ENCODE results near the gene CCDC182. TPM values are rescaled to one million over a fixed set of nuclear protein-coding genes. Genes with fewer than 3 reads are reported as not detected.

CCDC182 gene
- total RNA-seq, 1 donor from 2014 or later: not detected

DNA sequence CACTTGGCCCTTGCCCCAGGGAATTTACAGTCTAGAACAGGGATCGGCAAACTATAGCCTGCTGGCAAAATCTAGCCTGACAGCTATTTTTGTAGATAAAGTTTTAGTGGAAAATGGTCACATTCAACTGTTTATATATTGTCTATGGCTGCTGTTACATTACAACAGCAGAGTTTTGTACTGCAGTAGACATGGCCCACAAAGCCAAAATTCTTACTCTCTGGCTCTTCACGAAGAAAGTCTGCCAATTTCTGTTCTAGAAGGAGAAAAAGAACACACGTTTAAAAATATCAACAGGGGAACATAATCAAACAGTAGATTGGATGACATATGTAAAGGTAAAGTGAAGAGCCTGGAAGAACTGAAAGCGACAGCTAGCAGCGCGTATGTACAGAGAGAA, 33.2 kb upstream of the CCDC182 start:
- DNase-seq (no peak), ATAC-seq (no peak)
- H3K36me3 ChIP-seq: no peaks in the 10 kb centered on the region
- H3K27me3 ChIP-seq: no peaks in the 10 kb centered on the region
- peaks cover 20% of the 10 kb centered on the region for H3K4me1 ChIP-seq
- no peak overlapping the region for H3K4me3 ChIP-seq
- intact Hi-C loops (cut with DNase I): no loop called here
- no peaks in the 10 kb centered on the region for H3K9me3 ChIP-seq
- no peak overlapping the region for H3K27ac ChIP-seq
- TF ChIP-seq, protein P1, sequence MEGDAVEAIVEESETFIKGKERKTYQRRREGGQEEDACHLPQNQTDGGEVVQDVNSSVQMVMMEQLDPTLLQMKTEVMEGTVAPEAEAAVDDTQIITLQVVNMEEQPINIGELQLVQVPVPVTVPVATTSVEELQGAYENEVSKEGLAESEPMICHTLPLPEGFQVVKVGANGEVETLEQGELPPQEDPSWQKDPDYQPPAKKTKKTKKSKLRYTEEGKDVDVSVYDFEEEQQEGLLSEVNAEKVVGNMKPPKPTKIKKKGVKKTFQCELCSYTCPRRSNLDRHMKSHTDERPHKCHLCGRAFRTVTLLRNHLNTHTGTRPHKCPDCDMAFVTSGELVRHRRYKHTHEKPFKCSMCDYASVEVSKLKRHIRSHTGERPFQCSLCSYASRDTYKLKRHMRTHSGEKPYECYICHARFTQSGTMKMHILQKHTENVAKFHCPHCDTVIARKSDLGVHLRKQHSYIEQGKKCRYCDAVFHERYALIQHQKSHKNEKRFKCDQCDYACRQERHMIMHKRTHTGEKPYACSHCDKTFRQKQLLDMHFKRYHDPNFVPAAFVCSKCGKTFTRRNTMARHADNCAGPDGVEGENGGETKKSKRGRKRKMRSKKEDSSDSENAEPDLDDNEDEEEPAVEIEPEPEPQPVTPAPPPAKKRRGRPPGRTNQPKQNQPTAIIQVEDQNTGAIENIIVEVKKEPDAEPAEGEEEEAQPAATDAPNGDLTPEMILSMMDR (IDR thresholded peaks at IDR 0.05): no peak

DNA sequence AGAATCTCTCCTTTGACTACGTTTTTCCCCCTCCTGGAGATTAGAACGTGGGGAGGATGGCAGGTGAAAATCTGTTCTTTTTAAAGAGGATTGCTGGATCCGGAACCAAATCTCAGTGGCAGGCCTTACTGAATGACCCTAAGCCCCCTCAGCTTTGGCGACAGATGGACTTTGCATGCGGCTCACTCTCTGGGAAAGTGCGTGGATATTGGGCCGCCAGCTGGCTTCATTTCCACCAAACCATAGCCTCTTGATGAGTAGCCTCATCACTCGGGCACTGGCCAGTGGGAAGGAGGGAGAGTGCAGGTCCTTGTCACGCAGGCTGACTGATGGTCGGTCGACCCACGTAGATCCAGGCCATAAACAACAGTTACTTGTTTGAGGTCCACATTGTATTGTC, 31.3 kb upstream of the CCDC182 start:
- no peak for ATAC-seq
- Histone ChIP-seq H3K4me1 (peaks cover 3% of the 10 kb centered on the region), H3K36me3 (no peaks in the 10 kb centered on the region), H3K27ac (no peak overlapping the region), H3K27me3 (no peaks in the 10 kb centered on the region), H3K4me3 (no peak overlapping the region), H3K9me3 (no peaks in the 10 kb centered on the region)
- TF ChIP-seq, protein P1 (IDR thresholded peaks at IDR 0.05): no peak
- DNase-seq: no peak
- intact Hi-C loops (cut with DNase I): no loop called here

DNA sequence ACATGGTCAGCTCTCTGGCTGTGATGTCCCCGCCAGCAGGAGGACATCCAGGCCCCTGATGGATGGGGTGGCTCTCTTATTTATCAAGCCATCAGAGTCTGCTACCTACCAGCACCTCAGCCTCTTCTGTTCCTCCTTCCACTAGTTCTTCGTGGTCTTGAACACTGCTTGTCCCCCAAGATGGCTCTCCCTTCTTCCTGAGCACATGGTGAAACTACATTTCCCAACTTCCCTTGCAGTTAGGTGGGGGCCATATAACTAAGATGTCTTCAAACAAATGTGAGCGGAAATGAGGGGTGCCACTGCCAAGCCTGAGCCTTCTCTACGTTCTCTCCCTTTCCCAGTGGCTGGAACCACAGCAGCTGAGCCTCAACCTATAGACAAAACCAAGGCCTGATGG, 29.8 kb upstream of the CCDC182 start:
- no peak overlapping the region for H3K4me3 ChIP-seq
- H3K4me1 ChIP-seq: peaks cover 3% of the 10 kb centered on the region
- H3K36me3 ChIP-seq: no peaks in the 10 kb centered on the region
- no peak overlapping the region for H3K27ac ChIP-seq
- TF ChIP-seq, protein P1 (IDR thresholded peaks at IDR 0.05): no peak
- H3K9me3 ChIP-seq: no peaks in the 10 kb centered on the region
- H3K27me3 ChIP-seq: no peaks in the 10 kb centered on the region
- intact Hi-C loops (cut with DNase I): no loop called here
- DNase-seq (no peak), ATAC-seq (no peak)

DNA sequence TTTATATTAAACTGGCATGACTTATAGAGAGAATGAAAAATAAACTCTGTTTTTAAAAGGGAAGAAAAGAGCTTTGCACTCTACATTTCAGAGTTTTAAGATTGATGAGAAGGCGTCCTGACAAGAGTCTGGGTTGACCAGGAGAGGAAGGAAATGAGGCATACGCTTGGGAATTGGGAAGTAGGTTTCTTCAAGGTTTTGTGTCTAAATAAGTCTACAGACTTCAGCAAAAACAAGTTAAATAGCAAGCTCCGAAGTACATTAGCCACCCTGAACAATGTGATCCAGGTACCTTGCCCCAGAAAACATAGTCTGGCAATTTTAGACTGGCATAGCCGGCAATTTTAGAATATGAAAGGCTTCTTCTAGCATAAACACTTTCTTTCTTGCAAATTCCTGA, 28.5 kb upstream of the CCDC182 start:
- TF ChIP-seq, protein P1 (IDR thresholded peaks at IDR 0.05): no peak
- H3K27me3 ChIP-seq: no peaks in the 10 kb centered on the region
- ATAC-seq: no peak
- no peak overlapping the region for H3K27ac ChIP-seq
- intact Hi-C loops (cut with DNase I): no loop called here
- no peak overlapping the region for H3K4me3 ChIP-seq
- peaks cover 3% of the 10 kb centered on the region for H3K4me1 ChIP-seq
- no peaks in the 10 kb centered on the region for H3K36me3 ChIP-seq
- DNase-seq: no peak
- no peaks in the 10 kb centered on the region for H3K9me3 ChIP-seq

DNA sequence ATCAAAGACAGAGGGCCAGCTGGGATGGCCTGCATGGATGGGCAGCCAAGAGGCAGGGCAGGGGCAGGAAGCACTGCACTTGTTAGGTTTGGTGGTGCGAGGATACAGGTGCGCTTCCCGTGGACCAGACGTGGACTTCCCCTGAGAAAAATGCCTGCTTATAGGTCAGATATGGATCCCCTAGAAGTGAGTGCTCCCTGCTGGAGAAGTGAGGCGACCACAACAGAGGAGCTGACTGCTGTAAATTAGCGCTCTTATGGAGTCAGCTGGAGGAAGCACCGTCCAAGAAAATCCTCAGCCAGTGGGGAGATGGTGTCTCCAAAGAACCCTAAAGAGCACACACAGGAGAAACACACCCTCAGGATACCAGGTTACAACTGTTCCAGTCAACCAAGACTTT, 27.7 kb upstream of the CCDC182 start:
- H3K36me3 ChIP-seq: no peaks in the 10 kb centered on the region
- intact Hi-C loops (cut with DNase I): no loop called here
- peaks cover 3% of the 10 kb centered on the region for H3K4me1 ChIP-seq
- no peak for DNase-seq
- H3K4me3 ChIP-seq: no peak overlapping the region
- no peak for ATAC-seq
- no peak overlapping the region for H3K27ac ChIP-seq
- no peaks in the 10 kb centered on the region for H3K9me3 ChIP-seq
- TF ChIP-seq, protein P1 (IDR thresholded peaks at IDR 0.05): no peak
- no peaks in the 10 kb centered on the region for H3K27me3 ChIP-seq

DNA sequence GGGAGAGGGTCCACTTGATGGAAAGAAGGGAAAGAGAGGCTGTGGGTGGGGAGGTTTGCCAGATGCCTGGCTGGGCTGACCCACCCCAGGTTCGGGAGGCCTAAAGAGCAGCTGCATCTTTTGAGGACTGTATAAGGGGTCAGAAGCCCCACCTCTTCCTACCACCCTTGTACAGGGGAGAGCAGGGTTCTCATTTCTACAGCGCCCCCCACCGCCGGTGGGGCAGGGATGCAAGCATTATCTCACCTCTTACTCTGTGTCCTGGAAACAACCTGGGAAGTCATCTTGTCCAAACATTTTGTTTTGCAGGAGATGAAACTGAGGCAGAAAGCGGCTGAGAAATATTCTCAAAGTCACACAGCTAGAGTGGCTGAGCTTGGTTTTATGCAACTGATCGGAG, 22.5 kb upstream of the CCDC182 start:
- Histone ChIP-seq H3K4me1 (no peaks in the 10 kb centered on the region), H3K36me3 (no peaks in the 10 kb centered on the region), H3K27ac (no peak overlapping the region), H3K4me3 (no peak overlapping the region), H3K27me3 (no peaks in the 10 kb centered on the region), H3K9me3 (no peaks in the 10 kb centered on the region)
- DNase-seq (no peak), ATAC-seq (no peak)
- TF ChIP-seq, protein P1 (IDR thresholded peaks at IDR 0.05): no peak
- intact Hi-C loops (cut with DNase I): no loop called here

Data from upper lobe of right lung (tissue), 1 donor.